ENCODE results near the gene IRF8. TPM values are rescaled to one million over a fixed set of nuclear protein-coding genes. Genes with fewer than 3 reads are reported as not detected.

IRF8 gene
- total RNA-seq, 3 donors from 2014 or later, result 16.7 to 121 (median 20.2) TPM

DNA sequence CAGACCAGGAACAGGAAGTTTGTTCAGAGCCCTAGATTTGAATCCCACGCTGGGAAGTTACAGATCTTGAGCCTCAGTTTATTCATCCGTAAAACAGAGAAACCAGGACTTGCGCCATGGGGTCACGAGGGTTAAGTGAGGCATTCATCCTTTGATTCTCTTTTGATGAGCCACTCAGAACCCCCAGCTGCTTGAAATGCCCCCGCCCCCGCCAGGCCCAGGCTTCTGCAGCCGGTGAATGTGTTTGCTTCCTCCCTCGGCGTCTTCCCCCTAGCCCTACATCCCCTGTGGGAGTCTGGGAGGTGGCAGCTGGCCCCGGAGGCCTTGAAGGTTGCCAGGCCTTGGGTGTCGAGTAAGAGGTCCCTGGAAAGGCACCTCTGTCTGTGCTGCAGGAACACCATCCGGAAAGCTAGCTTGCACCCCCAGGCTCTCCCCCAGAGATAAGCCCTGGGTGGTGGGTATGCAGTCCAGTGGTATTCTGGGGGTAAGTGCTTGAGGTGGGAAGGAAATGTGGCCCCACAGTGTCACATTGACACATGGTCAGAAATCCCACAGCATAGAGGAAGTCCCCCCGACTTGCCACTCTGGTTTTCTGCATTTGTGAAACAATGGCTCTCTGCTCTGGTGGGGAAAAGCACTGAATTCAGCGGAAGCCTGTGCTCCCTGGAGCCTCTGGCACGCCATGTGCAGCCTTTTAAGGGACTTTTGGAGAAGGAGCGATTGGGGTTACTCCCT is 14.9 kb downstream of the IRF8 start:
- intact Hi-C loops (cut with DNase I; ENCODE audit: low total_unique reads), result no loop called here
- Histone ChIP-seq H3K27me3 (no peaks in the 10 kb centered on the region), H3K9me3 (no peaks in the 10 kb centered on the region), H3K27ac (no peak overlapping the region), H3K4me1 (no peaks in the 10 kb centered on the region), H3K4me3 (no peak overlapping the region), H3K36me3 (no peaks in the 10 kb centered on the region)
- DNase-seq (ENCODE audit: low spot score in 2 of 2), result no peak
- TF ChIP-seq POLR2A (IDR thresholded peaks at IDR 0.05) (no peak), POLR2AphosphoS5 (IDR thresholded peaks at IDR 0.05) (no peak)
- TF ChIP-seq, protein P1, sequence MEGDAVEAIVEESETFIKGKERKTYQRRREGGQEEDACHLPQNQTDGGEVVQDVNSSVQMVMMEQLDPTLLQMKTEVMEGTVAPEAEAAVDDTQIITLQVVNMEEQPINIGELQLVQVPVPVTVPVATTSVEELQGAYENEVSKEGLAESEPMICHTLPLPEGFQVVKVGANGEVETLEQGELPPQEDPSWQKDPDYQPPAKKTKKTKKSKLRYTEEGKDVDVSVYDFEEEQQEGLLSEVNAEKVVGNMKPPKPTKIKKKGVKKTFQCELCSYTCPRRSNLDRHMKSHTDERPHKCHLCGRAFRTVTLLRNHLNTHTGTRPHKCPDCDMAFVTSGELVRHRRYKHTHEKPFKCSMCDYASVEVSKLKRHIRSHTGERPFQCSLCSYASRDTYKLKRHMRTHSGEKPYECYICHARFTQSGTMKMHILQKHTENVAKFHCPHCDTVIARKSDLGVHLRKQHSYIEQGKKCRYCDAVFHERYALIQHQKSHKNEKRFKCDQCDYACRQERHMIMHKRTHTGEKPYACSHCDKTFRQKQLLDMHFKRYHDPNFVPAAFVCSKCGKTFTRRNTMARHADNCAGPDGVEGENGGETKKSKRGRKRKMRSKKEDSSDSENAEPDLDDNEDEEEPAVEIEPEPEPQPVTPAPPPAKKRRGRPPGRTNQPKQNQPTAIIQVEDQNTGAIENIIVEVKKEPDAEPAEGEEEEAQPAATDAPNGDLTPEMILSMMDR (IDR thresholded peaks at IDR 0.05), result no peak

DNA sequence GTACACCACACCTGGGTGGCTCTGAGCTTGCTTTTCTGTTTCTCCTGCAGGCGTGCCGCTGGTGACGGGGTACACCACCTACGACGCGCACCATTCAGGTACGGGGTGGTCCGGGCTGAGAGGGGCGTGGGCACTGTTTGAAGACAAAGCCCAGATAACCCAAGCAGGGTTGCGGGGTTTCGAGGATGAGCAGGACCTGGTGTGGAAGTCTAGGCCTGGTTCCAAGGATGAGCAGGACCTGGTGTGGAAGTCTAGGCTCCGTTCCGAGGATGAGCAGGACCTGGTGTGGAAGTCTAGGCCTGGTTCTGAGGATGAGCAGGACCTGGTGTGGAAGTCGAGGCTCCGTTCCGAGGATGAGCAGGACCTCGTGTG is 15.4 kb downstream of the IRF8 start:
- no peak for DNase-seq (ENCODE audit: low spot score in 2 of 2)
- H3K4me1 ChIP-seq, result no peaks in the 10 kb centered on the region
- no peak overlapping the region for H3K4me3 ChIP-seq
- TF ChIP-seq POLR2AphosphoS5 (IDR thresholded peaks at IDR 0.05), result no peak
- no peak for TF ChIP-seq POLR2A (IDR thresholded peaks at IDR 0.05)
- TF ChIP-seq, protein P1 (IDR thresholded peaks at IDR 0.05), result no peak
- no peaks in the 10 kb centered on the region for H3K9me3 ChIP-seq
- intact Hi-C loops (cut with DNase I; ENCODE audit: low total_unique reads), result no loop called here
- H3K27me3 ChIP-seq, result no peaks in the 10 kb centered on the region
- no peaks in the 10 kb centered on the region for H3K36me3 ChIP-seq
- H3K27ac ChIP-seq, result no peak overlapping the region

DNA sequence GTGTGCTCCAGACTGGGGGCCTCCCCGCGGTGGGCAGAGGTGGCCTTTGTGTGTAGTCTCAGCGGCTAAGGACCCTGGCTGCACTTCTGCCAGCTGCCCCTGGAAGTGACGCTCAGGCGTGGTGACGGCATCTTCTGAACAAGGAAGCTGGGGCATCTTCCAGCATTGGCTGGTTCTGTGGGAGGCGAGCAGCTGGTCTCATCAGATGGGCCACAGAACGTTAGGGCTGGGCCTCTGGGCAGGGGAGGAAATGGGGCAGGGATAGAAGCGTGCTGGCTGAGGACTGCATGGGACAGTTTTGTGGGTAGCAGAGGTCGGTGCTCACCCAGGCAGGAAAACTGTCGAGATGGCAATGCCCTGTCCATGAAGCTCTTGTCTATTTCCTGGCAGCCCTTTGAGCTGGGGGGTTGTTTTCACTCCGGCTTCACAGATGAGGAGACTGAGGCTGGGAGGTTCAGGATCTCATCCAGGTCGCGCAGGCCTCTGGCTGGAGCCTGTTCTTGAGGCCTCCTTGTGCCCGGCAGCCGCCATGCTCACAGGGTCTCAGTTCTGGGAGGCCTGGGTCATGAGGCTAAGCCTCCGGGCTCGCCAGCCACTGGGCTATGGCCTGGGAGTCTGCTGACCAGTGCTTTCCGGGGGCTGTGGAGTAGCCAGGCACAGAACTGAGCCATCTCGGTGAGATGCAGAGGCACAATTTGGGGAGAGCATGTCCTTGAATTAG is 16.3 kb downstream of the IRF8 start:
- Histone ChIP-seq H3K4me3 (no peak overlapping the region), H3K9me3 (no peaks in the 10 kb centered on the region), H3K27ac (no peak overlapping the region), H3K27me3 (no peaks in the 10 kb centered on the region), H3K36me3 (no peaks in the 10 kb centered on the region), H3K4me1 (no peaks in the 10 kb centered on the region)
- TF ChIP-seq, protein P1 (IDR thresholded peaks at IDR 0.05), result no peak
- TF ChIP-seq POLR2A (IDR thresholded peaks at IDR 0.05) (no peak), POLR2AphosphoS5 (IDR thresholded peaks at IDR 0.05) (no peak)
- no peak for DNase-seq (ENCODE audit: low spot score in 2 of 2)
- intact Hi-C loops (cut with DNase I; ENCODE audit: low total_unique reads), result no loop called here

DNA sequence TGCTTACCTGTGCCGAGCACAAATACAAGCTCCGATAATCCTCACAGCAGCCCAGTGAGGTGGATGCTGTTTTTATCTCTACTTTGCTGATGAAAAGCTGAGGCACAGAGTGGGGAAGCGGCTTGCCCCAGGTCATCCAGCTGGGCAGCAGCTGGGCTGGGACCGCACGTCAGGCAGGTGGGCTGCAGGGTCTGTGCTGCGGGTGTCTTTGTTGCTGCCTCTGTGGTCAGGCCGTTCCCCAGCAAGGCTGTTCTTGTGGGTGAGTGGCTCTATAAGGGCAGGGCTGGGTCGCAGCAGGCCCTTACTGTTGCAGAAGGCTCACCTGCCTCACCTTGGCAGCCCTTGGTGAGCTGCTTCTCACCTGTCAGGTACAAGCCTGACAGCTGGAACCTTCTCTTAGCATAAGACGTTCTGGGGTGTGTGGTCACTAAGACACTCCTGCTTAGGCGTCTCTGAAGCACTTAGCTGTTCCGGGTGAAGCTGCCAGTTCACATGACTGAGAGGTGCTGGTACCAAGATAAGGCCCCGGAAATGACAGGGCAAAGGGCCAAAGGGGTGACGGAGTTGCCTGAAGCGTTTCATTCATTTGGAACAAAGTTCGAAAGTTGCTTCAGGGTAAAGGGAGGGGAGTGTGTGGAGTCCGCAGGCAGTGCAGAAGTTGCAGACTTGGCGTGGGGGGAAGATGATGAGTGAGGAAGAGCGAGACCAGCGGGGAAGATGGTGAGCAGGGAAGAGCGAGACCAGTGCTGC is 17.4 kb downstream of the IRF8 start:
- TF ChIP-seq, protein P1 (IDR thresholded peaks at IDR 0.05), result no peak
- TF ChIP-seq POLR2A (IDR thresholded peaks at IDR 0.05) (no peak), POLR2AphosphoS5 (IDR thresholded peaks at IDR 0.05) (no peak)
- no peaks in the 10 kb centered on the region for H3K27me3 ChIP-seq
- no peak overlapping the region for H3K27ac ChIP-seq
- intact Hi-C loops (cut with DNase I; ENCODE audit: low total_unique reads), result no loop called here
- no peak overlapping the region for H3K4me3 ChIP-seq
- H3K36me3 ChIP-seq, result no peaks in the 10 kb centered on the region
- no peaks in the 10 kb centered on the region for H3K4me1 ChIP-seq
- no peaks in the 10 kb centered on the region for H3K9me3 ChIP-seq
- no peak for DNase-seq (ENCODE audit: low spot score in 2 of 2)

DNA sequence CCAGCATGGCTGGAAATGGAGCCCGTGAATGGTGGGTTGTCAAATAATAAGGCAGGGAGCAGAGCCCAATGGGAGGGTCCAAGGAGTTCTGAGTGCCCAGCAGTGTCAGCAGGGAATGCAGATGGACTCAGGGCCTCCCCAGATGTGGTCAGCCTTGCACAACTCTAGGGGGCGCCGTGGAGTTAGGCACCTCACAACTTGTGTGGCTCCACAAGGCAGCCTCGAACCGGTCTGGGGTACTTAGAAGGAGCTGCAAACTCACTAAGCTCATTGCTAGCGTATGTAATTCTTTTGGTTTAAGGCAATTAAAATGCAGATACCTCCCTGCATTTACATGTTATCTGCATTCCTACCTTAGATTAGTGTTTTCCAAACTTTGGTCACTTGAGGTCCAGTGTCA is 18.1 kb downstream of the IRF8 start:
- no peak for DNase-seq (ENCODE audit: low spot score in 2 of 2)
- Histone ChIP-seq H3K27me3 (no peaks in the 10 kb centered on the region), H3K36me3 (no peaks in the 10 kb centered on the region), H3K4me3 (no peak overlapping the region), H3K27ac (no peak overlapping the region), H3K9me3 (no peaks in the 10 kb centered on the region), H3K4me1 (no peaks in the 10 kb centered on the region)
- TF ChIP-seq POLR2A (IDR thresholded peaks at IDR 0.05), result no peak
- no peak for TF ChIP-seq POLR2AphosphoS5 (IDR thresholded peaks at IDR 0.05)
- TF ChIP-seq, protein P1 (IDR thresholded peaks at IDR 0.05), result no peak
- intact Hi-C loops (cut with DNase I; ENCODE audit: low total_unique reads), result no loop called here
